Loucy (cell line): ENCODE measurements around the gene GUCY1A1.

Source experiments
- H2AFZ ChIP-seq: fragments of 200-600 bp; sonication (generic); 2 replicates; pipeline ENCODE4 v1.6.0; 2016; ENCODE audit warnings: antibody characterized with exemption, mild to moderate bottlenecking, low read length, moderate library complexity
- H3F3A ChIP-seq: fragments of 200-600 bp; 2 replicates; pipeline ENCODE4 v1.6.0; 2016; ENCODE audit warnings: antibody characterized with exemption, low read depth, mild to moderate bottlenecking
- H3K27me3 ChIP-seq: fragments of 200-600 bp; sonication (generic); 2 replicates; pipeline ENCODE4 v1.6.1; 2014; ENCODE audit warnings: low read length, mild to moderate bottlenecking; ENCODE audit not compliant: insufficient read depth, poor library complexity, severe bottlenecking
- H3K36me3 ChIP-seq: fragments of 200-600 bp; sonication (generic); 2 replicates; pipeline ENCODE4 v1.6.1; 2016; ENCODE audit warnings: low read length; ENCODE audit not compliant: insufficient read depth
- H3K4me1 ChIP-seq: fragments of 200-600 bp; sonication (generic); 2 replicates; pipeline ENCODE4 v1.5.1; 2014; ENCODE audit warnings: low read length, mild to moderate bottlenecking; ENCODE audit not compliant: insufficient read depth, poor library complexity, severe bottlenecking
- H3K4me2 ChIP-seq: fragments of 200-600 bp; sonication (generic); 2 replicates; pipeline ENCODE4 v1.6.0; 2014; ENCODE audit warnings: antibody characterized with exemption, low read length, low read depth, mild to moderate bottlenecking; ENCODE audit not compliant: poor library complexity, severe bottlenecking
- H3K4me3 ChIP-seq: fragments of 200-600 bp; sonication (generic); 2 replicates; pipeline ENCODE4 v1.5.1; 2014; ENCODE audit warnings: low read length, mild to moderate bottlenecking, mixed read lengths; ENCODE audit not compliant: poor library complexity, severe bottlenecking
- H3K79me2 ChIP-seq: fragments of 200-600 bp; sonication (generic); 2 replicates; pipeline ENCODE4 v1.6.1; 2014; ENCODE audit warnings: low read length; ENCODE audit not compliant: insufficient read depth
- H3K9ac ChIP-seq: fragments of 200-600 bp; sonication (generic); 2 replicates; pipeline ENCODE4 v1.6.0; 2014; ENCODE audit warnings: mild to moderate bottlenecking, low read depth, low read length, moderate library complexity; ENCODE audit not compliant: poor library complexity, severe bottlenecking
- H3K9me2 ChIP-seq: fragments of 200-600 bp; sonication (generic); replicated peaks from 2 replicates; pipeline ENCODE4 v1.6.1; 2016; ENCODE audit warnings: low read depth, low read length, mixed read lengths
- H3K9me3 ChIP-seq: fragments of 200-600 bp; sonication (generic); 2 replicates; pipeline ENCODE4 v1.6.1; 2014; ENCODE audit warnings: mild to moderate bottlenecking, antibody characterized with exemption, low read length, low read depth; ENCODE audit not compliant: insufficient read depth
- H4K20me1 ChIP-seq: fragments of 200-600 bp; sonication (generic); 2 replicates; pipeline ENCODE4 v1.6.0; 2014; ENCODE audit warnings: antibody characterized with exemption, low read length, mild to moderate bottlenecking; ENCODE audit not compliant: insufficient read depth, poor library complexity, severe bottlenecking
- EZH2phosphoT487 ChIP-seq: fragments of 200-600 bp; IDR thresholded peaks from 2 replicates; pipeline ENCODE4 v1.6.1; 2018; ENCODE audit warnings: antibody characterized with exemption, mild to moderate bottlenecking, moderate library complexity, borderline replicate concordance
- TF ChIP-seq, protein P1 (sequence below): fragments of 200-600 bp; sonication (generic); conservative IDR thresholded peaks from 2 replicates; pipeline ENCODE4 v1.5.1; 2014; ENCODE audit warnings: mild to moderate bottlenecking, antibody characterized with exemption, low read length

The GUCY1A1 gene

DNA sequence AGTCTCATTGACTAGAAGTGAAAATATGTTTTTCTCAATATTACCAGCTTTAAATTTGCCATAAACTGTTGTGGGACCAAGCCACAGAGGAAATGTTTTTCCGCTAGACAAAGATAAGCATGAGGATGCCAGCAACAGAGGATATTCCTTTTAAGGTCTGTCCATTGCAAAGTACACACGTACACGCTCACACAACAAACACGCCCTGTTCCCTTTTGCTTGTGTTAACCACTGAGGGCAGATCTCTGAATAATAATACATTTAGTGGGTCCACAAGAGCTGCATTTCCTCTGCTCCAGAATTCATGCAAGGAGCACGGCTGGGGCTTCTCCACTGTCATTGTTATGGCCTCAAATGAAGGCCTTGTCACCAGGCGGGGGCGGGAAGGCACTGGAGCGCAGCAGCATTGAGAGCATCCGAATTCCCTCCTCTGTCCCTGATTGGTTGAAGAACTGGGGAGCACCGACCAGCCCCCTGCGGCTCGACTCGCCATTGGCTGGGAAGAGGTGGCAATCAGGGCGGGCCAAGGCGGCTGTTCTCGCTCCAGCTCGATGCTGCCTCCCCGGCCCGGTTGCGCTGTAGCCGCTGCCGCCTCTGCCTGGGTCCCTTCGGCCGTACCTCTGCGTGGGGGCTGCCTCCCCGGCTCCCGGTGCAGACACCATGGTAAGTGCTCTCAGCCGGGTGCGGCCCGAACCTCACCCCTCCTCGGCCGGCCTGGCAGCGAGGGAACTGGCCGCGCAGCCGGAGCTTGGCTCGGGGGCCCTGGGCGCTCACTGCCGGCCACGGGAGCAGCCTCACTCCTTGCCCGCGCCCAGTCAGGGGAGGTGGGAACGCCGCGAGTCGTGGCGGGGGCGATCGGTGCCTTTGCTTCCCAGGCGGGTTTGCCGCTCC, 92.1 kb downstream of the GUCY1A1 start, which contains the start of gene GUCY1B1:
GUCY1B1 (plus strand) TSS at position 541 of the 891 bp plus-strand sequence; CDS start at position 661, 120 bp downstream.
- Histone ChIP-seq H3K4me1 (peaks cover 19% of the 10 kb centered on the region), H3K9me3 (no peaks in the 10 kb centered on the region), H2AFZ (peak within 1 kb of the TSS; percentile 98), H3F3A (no peaks in the 10 kb centered on the region), H3K27me3 (no peaks in the 10 kb centered on the region), H3K4me3 (peak within 1 kb of the TSS; percentile 84), H3K4me2 (peak within 1 kb of the TSS; percentile 78), H3K9me2 (no peaks in the 10 kb centered on the region), H3K79me2 (peaks cover 14% of the 10 kb centered on the region), H4K20me1 (no peaks in the 10 kb centered on the region), H3K9ac (peak within 1 kb of the TSS; percentile 74), H3K36me3 (no peaks in the 10 kb centered on the region)
- TF ChIP-seq, protein P1, sequence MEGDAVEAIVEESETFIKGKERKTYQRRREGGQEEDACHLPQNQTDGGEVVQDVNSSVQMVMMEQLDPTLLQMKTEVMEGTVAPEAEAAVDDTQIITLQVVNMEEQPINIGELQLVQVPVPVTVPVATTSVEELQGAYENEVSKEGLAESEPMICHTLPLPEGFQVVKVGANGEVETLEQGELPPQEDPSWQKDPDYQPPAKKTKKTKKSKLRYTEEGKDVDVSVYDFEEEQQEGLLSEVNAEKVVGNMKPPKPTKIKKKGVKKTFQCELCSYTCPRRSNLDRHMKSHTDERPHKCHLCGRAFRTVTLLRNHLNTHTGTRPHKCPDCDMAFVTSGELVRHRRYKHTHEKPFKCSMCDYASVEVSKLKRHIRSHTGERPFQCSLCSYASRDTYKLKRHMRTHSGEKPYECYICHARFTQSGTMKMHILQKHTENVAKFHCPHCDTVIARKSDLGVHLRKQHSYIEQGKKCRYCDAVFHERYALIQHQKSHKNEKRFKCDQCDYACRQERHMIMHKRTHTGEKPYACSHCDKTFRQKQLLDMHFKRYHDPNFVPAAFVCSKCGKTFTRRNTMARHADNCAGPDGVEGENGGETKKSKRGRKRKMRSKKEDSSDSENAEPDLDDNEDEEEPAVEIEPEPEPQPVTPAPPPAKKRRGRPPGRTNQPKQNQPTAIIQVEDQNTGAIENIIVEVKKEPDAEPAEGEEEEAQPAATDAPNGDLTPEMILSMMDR = peak; percentile 50
- no peak for TF ChIP-seq EZH2phosphoT487

DNA sequence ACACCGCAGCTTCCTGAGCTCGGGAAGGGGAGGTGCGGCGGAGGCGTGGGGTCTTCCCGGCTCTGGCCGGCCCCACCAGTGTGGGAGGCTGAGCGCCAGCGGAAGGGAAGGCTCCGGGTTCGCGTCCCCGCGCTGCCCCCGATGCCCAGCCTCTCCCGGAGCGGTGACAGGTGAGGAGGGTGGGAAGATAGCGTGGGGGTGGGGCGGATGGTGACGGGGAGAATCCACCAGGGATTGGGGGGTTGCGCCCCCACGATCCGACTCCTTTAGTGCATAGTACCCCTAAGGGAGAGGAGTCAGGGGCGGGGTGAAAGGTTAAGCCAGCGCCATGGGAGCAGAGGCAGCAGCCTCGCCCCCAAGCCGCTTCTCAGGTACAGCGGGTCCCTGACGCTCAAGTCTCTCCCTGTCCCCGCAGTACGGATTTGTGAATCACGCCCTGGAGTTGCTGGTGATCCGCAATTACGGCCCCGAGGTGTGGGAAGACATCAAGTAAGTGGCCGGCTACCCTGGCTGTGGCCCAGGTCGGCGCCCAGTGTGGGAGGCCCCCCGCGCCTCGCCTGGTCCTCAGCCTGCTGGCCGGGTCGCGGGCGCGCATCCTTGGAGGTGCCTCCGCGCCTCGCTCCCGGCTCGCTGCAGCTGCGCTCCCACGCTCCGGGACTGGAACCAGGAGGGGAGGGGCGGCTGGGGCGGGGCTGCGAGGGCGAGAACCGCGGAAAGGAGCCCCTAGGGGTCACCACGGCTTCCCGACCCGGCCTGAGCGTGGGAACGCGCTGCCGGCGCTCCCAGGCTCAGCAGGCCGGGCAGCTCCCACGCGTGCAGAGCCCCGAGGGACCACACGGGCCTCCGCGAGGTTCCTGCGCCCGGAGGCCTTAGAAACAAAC, 93.0 kb downstream of the GUCY1A1 start:
- Histone ChIP-seq H3K4me3 (peak overlapping the region; percentile 84), H3K36me3 (no peaks in the 10 kb centered on the region), H3K4me2 (peak overlapping the region; percentile 78), H3K4me1 (peaks cover 19% of the 10 kb centered on the region), H3K27me3 (no peaks in the 10 kb centered on the region), H3K79me2 (peaks cover 14% of the 10 kb centered on the region), H3F3A (no peaks in the 10 kb centered on the region), H3K9me2 (no peaks in the 10 kb centered on the region), H2AFZ (peak overlapping the region; percentile 94), H3K9ac (peak overlapping the region; percentile 74), H3K9me3 (no peaks in the 10 kb centered on the region), H4K20me1 (no peaks in the 10 kb centered on the region)
- no peak for TF ChIP-seq EZH2phosphoT487
- TF ChIP-seq, protein P1 = 0 out of 2 replicates have a peak, but pooled peaks have one; percentile 23

DNA sequence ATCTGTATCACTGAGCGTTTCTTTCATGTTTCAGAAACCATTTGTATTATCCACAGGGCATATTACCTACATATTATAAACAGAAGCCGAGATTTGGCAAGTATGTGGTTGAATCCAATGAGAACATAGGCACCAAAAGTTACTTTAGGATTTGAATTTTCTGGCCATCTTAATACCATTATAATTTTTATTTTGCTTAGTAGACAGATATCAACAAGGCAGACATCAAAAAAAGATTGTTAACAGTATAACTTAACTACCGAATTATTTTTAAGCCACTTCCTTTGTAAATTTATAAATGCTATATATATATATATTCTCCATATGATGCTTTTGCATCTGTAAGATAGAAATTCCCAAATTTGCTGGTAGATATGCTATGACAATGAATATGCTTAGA, 94.4 kb downstream of the GUCY1A1 start:
- no peak overlapping the region for H2AFZ ChIP-seq
- TF ChIP-seq, protein P1 = no peak
- TF ChIP-seq EZH2phosphoT487 = no peak
- H3K4me1 ChIP-seq = peaks cover 19% of the 10 kb centered on the region
- H3K9me2 ChIP-seq = no peaks in the 10 kb centered on the region
- H4K20me1 ChIP-seq = no peaks in the 10 kb centered on the region
- H3K4me2 ChIP-seq = peak overlapping the region; percentile 78
- H3K79me2 ChIP-seq = peaks cover 14% of the 10 kb centered on the region
- peak overlapping the region; percentile 84 for H3K4me3 ChIP-seq
- no peaks in the 10 kb centered on the region for H3K9me3 ChIP-seq
- no peak overlapping the region for H3K9ac ChIP-seq
- H3K36me3 ChIP-seq = no peaks in the 10 kb centered on the region
- H3K27me3 ChIP-seq = no peaks in the 10 kb centered on the region
- H3F3A ChIP-seq = no peaks in the 10 kb centered on the region
